LoVo (cell line): ENCODE measurements around the gene SLC34A1.
A peak's percentile ranks its signal among the peaks of the same experiment; 100 is the strongest.
"Not testable (repeated sequence)": the region's sequence is repeated elsewhere in the genome, so short reads cannot be mapped to it uniquely, and the experiment has no call there.

Experiments used
- DNase-seq: peaks from one replicate; pipeline ENCODE4 v3.0.0-alpha.2; 2016; ENCODE audit warnings: low spot score

The SLC34A1 gene, protein sequence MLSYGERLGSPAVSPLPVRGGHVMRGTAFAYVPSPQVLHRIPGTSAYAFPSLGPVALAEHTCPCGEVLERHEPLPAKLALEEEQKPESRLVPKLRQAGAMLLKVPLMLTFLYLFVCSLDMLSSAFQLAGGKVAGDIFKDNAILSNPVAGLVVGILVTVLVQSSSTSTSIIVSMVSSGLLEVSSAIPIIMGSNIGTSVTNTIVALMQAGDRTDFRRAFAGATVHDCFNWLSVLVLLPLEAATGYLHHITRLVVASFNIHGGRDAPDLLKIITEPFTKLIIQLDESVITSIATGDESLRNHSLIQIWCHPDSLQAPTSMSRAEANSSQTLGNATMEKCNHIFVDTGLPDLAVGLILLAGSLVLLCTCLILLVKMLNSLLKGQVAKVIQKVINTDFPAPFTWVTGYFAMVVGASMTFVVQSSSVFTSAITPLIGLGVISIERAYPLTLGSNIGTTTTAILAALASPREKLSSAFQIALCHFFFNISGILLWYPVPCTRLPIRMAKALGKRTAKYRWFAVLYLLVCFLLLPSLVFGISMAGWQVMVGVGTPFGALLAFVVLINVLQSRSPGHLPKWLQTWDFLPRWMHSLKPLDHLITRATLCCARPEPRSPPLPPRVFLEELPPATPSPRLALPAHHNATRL

GRCh38 chr5:177384134-177384533, at the start of gene SLC34A1:
Gene SLC34A1, plus strand, starts transcription at chr5:177384434. Its CDS starts 1,308 bp downstream, at chr5:177385742.
- DNase-seq = no peak

GRCh38 chr5:177334781-177335700, 49.2 kb upstream of the SLC34A1 start:
- no peak for DNase-seq

DNA sequence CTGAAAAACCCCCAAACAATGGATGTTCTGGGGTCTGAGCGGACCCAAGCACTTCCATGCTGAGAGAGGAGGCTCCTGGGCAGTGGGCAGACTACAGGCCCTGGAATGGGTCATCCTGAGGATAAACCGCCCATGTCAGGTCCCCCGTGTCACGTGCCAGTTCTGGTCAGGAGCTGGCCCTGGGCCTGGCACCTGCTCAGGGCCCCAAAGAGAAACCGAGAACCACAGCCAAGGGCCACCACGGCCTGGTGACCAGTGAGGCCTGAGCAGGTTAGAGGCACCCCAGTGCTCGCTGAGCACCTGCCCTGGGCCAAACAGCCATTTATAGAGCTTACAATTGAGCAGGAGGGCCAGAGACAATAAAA, 48.6 kb upstream of the SLC34A1 start:
- DNase-seq = no peak

GRCh38 chr5:177336112-177336511, 48.1 kb upstream of the SLC34A1 start:
- DNase-seq = no peak

DNA sequence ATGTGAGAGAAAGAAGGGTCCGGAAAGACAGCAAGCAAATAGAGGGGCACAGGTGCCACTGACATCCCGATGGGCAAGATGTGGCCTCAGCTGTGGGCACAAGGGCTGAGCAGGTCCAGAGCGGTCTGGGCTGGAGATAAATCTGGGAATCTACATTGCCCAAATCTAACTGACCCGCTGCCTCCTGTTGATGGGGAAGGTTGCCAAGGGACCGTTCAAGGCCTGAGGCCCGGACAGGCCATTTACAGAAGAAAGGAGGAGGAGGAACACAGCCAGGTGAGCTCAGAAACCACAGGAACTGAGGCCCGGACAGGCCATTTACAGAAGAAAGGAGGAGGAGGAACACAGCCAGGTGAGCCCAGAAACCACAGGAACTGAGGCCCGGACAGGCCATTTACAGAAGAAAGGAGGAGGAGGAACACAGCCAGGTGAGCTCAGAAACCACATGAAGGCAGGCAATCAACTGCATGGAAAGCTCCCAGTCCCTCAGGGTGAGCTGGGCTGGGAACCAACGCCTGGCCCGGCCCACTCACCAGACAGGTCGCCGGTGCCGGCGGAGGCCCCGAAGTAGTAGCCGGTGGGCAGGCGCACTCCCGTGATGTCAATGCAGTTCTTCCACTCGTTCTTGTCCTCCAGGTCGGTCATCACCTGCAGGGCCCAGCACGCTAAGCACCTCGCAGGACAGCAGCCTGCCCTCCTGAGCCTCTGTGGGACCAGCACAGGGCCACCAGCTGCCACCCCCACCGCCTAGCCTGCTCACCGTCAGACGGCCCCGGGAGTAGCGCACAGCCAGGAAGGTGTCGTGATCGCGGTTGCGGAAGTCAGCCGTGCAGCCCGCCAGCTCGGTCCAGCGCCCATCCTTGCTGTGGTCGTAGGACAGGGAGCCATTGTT, 47.4 kb upstream of the SLC34A1 start:
- no peak for DNase-seq

DNA sequence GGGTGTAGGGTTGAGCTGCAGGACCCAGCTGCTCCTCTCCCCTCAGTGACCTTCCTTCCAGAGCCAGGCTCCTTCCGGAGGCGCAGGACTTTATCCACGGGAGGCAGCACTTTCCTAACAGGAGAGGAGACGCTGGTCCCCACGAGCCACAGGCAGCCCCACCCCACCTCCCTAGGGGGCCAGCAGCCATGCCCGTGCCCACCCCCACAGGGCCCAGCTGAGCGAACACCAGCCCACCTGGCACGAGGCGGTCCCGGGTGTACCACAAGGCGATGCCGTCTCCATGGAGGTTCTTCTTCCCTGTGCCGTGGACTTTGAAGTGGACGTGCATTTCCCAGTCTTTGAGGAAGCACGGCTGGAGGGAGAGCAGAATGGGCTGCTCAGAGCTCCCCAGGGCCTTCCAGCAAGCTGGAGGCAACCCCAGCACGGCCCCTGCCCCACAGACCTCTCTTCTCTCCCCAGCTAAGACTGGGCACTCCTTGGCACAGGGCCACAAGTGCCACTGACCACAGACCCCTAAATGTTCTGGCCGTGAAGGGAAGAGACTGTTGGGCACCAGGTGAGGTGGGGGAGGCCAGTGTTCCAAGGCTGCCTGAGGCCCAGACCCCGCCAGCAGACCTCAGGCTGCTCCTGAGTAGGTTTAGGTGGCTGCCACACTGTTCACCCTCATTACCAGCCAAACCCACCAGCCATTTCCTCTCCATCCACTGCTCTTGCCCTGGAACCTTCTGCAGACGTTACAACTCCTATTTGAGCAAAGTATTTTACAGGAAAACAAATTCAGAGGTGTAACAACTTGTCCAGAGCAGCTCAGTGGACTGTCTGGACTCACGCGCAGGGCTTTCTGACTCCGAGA, 45.8 kb upstream of the SLC34A1 start:
- DNase-seq = no peak

GRCh38 chr5:177339107-177339638, 45.1 kb upstream of the SLC34A1 start:
- DNase-seq = no peak

GRCh38 chr5:177343000-177343399, 41.2 kb upstream of the SLC34A1 start:
- DNase-seq = not testable (repeated sequence)

DNA sequence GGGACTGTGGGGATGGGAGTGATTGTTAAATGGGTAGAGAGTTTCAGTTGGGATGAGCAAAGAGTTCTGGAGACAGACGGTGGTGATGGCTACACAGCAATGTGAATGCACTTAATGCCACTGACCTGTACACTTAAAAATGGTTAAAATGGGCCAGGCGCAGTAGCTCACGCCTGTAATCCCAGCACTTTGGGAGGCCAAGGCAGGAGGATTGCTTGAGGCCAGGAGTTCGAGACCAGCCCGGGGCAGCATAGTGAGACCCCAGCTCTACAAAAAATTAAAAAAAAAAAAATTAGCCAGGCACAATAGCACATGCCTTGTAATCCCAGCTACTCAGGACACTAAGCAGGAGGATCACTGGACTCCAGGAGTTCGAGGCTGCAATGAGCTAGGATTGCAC, 40.5 kb upstream of the SLC34A1 start:
- no peak for DNase-seq

DNA sequence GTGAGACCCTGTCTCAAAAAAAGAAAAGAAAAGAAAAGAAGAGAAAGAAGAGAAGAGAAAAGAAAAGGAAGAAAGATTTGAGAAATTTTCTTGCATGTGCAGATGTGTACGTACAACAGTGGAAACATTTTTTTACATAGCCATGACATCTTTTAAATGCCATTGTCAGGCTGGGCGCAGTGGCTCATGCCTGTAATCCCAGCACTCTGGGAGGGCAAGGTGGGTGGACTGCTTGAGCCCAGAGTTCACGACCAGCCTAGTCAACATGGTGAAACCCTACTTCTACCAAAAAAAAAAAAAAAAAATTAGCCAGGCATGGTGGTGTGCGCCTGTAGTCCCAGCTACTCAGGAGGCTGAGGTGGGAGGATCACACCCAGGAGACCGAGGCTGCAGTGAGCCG, 39.3 kb upstream of the SLC34A1 start:
- no peak for DNase-seq

GRCh38 chr5:177346820-177347219, 37.4 kb upstream of the SLC34A1 start:
- no peak for DNase-seq

GRCh38 chr5:177347699-177348098, 36.5 kb upstream of the SLC34A1 start:
- no peak for DNase-seq

DNA sequence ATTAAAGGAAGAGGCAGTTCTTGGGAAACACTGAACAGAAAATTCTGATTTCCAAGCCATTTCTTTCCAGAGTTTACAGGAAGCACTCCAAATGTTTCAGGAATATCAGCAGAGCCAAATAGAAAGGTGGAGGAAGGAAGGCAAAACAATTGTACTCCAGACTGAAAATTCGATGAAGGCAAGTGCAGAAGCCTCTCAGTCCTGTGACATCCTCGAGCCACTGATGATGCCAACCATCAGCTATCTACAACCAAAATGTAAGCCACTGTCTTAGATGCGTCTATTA, 34.9 kb upstream of the SLC34A1 start:
- DNase-seq = no peak

DNA sequence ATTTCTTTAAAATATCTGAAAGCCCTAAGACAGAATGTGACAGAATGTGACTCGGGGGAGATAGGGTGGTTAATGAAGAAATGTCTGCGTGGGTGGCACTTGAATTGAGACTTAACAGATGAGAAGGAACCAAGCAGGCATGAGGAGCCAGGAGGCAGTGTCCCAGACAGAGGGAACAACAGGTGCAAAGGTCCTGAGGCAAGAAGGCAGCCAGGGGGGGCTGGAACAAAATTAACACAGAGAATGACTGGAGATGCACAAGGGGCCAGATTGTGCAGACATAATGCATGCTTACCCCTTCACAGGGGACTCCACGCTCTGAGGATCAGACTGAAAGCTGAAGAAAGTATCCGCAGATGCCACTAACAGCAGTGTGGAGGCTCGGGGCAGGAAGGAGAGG, 34.5 kb upstream of the SLC34A1 start:
- no peak for DNase-seq

GRCh38 chr5:177350776-177351391, 33.4 kb upstream of the SLC34A1 start:
- DNase-seq = no peak

DNA sequence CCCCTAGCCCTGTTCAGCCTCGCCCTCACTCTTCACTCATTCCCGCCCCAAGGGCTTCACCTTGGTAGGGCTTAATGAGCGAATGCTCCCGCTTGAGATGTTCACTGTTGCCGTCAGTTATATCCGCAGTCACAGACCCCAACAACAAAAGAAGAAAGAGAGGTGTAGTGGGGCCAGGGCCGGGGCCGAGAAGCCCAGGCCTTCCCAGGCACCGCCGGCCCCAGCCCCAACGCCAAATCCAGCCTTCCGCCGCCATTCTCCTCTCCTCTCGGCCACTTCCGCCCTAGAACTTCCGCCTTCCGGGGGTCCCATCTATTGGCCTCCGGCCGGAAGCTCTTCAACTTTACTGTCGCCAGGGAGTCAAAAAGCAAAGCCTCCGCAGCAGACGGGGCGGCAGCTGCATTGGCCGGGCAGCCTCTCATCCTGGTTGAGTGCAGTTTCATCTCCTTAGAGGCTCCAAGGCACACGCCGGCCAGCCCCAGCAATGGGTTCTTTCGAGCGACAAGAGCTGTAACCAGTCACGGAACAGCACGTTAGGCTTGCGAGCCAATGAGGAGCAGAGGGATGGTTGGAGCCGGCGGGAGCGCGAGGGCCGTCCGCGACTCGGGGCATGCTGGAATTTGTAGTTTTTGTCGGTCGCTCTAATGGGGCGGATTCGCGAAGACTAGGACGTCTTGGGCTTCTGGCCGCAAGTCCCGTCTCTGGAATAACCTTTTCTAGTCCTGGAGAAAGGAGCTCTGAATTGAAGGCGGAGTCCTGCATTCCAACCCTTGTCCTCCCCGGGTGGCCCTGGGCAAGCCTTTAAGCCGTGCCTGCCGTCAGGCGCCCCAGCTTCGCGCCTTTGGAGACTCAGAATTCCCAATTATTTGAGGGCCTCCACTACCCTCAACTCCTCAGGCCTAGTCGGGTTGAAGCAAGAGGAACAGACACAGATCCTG, 32.6 kb upstream of the SLC34A1 start, which contains the start of gene LMAN2:
TSS of gene LMAN2 (minus strand) at position 277 of the 938 bp plus-strand sequence. CDS start at position 256, 21 bp downstream.
- DNase-seq = peak; percentile 95

DNA sequence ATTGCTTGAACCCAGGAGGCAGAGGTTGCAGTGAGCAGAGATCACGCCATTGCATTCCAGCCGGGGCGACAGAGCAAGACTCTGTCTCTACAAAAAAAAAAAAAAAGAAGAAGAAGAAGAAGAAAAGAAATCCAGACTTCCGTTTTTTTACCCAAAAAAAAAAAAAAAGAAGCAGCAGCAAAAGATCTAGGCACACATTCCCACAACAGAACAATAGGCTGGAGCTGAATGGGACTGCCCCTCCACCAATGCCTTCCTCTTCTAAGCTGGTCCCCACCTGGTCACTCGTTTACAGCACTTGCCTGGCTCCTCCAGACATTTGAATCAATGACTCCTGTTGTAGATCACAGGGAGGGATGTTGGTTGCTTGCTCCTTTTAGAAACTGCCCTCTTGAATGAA, 31.1 kb upstream of the SLC34A1 start:
- no peak for DNase-seq

DNA sequence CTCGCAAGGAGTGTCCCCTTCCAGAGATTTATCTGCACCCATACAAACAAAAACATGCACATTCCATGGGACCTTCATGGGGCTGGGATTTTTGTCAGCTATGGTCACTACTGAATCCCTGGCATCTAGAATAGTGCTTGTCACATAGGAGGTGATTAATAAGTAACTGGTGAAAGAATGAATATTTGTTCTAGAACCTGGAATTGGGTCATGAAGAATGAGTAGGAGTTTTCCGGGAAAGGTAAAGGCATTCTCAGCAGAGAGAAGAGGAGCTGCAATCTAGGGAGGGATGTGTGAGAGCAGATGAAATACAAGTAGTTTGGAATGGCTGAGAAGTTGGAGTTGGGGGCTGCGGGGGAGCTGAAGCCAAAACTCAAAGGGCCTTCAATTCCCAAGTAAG, 30.0 kb upstream of the SLC34A1 start:
- no peak for DNase-seq

DNA sequence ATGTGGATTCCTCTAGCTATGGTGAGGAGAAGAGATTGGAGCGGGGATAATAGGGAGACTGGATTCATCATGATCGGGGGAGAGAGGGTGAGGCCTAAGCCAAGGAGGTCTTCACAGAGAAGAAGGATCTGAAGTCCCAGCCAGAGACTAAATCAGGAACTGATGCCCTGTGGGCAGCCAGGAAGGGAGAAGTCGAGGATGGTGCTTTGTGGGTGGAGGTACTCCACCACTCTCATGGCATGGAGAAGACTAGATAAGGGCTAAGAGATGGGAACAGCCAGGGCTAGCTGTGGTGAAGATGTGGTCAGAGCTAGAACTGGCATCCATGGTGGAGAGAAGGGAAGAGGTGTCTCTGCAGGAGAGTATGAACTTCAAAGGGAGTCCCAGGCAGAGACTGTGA, 29.5 kb upstream of the SLC34A1 start:
- DNase-seq = no peak
